ENCODE data around the gene GPR137.

DNA sequence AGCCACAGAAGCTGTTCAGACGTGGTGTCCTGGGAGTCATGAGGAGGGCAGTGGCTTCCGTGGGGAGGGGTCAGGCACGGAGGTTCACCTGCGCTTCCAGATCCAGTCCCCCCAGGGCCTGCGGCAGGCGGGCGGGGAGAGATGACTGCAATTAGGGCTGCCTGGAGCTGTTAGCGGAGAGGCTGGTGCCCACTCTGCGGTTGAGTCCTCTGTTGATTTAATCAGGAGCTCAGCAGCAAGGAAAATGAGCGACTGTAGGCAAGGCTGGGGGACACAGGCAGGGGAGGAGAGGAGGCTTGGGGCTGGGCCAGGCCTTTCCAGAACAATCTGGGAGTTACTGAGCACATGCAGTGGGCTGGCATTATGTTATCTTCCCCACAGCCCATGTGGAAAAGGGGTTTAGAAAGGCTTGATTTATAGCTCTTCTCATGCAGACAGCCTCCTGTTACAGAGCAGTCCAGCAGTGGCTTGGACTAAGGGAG, 21.2 kb upstream of the GPR137 start:
- TF ChIP-seq, protein P1, sequence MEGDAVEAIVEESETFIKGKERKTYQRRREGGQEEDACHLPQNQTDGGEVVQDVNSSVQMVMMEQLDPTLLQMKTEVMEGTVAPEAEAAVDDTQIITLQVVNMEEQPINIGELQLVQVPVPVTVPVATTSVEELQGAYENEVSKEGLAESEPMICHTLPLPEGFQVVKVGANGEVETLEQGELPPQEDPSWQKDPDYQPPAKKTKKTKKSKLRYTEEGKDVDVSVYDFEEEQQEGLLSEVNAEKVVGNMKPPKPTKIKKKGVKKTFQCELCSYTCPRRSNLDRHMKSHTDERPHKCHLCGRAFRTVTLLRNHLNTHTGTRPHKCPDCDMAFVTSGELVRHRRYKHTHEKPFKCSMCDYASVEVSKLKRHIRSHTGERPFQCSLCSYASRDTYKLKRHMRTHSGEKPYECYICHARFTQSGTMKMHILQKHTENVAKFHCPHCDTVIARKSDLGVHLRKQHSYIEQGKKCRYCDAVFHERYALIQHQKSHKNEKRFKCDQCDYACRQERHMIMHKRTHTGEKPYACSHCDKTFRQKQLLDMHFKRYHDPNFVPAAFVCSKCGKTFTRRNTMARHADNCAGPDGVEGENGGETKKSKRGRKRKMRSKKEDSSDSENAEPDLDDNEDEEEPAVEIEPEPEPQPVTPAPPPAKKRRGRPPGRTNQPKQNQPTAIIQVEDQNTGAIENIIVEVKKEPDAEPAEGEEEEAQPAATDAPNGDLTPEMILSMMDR (IDR thresholded peaks at IDR 0.05; ENCODE audit: low read length) = no peak
- TF ChIP-seq EZH2 (IDR thresholded peaks at IDR 0.05; ENCODE audit: borderline replicate concordance, low read length) = no peak

Data from OCI-LY1 (cell line).